Measurements from ENCODE around the gene PLEKHH2.
"Not testable (repeated sequence)": the region's sequence is repeated elsewhere in the genome, so short reads cannot be mapped to it uniquely, and the experiment has no call there.

The PLEKHH2 gene

GRCh38 chr2:43636621-43637020 lies 439 bp upstream of the PLEKHH2 start:
- DNase-seq (ENCODE audit: low read depth, low spot score) = no peak

DNA sequence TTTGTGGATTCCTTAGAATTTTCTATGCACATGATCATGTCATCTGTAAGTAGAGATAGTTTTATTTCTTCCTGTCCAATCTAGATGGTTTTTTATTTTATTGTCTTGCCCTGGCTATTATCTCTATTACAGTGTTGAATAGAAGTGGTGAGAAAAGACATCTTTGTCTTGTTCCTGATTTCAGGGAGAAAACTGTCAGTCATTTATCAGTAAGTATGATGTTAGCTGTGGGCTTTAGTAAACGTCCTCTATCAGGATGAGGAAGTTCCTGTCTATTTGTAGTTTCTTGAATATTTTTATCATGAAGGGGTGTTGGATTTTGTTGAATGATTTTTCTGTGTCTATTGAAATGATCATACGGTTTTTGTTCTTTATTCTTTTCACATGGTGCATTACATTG lies 5.3 kb downstream of the PLEKHH2 start:
- DNase-seq (ENCODE audit: low read depth, low spot score) = no peak

DNA sequence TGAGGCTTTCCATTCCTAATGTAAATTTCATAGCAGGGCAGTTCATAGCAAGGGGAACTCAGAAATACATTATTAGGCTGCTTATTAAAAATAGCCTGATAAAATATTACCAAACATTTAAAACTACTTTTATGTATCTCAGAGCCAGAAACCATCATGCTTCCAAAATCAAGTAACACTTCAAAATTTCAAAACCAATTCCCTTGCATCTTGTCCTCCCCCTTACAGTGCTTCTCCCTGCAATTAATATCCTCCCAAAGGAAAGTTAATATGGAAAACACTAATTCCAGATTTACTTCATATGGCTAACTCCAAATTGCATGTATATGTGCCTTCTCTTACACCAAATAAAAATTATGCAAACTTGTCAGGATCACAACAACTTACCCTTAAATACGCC lies 6.6 kb downstream of the PLEKHH2 start:
- DNase-seq (ENCODE audit: low read depth, low spot score) = no peak

GRCh38 chr2:43648994-43649701 lies 12.1 kb downstream of the PLEKHH2 start:
- DNase-seq (ENCODE audit: low read depth, low spot score) = no peak

DNA sequence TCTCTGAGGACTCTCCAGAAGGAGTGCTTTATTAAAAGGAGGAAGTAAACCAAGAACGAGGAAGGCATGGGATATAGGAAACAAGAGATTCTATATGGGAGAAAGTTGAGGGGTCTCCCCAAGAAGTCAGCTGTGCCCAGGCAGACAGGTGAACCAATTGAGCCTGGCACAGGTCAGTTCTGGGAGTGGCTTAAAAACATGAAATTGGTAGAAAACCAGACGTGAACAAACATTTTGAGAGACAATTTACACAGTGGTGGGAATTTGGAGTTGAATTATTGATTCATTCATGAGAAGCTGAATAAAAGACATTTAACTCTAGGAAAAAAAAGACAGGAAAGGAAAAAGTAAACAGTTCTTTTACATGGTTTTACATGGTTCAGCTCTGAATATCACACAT lies 16.4 kb downstream of the PLEKHH2 start:
- DNase-seq (ENCODE audit: low read depth, low spot score) = no peak

DNA sequence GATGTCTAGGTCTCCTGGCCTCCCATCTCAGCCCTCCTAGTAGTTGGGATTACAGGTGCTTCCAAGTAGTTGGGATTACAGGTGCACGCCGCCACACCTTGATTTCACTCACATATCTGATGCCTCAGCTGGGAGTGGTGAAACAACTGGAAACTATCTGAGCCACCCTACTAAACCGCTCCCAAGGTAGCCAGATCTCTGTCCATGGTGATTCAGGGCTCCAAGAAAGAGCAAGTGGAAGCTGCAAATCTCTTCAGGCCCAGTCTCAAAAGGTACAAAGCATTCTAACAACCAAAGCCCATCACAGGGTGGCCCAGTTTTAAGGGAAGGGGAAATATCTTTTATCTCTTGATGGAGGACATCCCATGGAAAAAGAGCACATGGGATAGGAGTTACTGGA lies 20.2 kb downstream of the PLEKHH2 start:
- DNase-seq (ENCODE audit: low read depth, low spot score) = no peak

DNA sequence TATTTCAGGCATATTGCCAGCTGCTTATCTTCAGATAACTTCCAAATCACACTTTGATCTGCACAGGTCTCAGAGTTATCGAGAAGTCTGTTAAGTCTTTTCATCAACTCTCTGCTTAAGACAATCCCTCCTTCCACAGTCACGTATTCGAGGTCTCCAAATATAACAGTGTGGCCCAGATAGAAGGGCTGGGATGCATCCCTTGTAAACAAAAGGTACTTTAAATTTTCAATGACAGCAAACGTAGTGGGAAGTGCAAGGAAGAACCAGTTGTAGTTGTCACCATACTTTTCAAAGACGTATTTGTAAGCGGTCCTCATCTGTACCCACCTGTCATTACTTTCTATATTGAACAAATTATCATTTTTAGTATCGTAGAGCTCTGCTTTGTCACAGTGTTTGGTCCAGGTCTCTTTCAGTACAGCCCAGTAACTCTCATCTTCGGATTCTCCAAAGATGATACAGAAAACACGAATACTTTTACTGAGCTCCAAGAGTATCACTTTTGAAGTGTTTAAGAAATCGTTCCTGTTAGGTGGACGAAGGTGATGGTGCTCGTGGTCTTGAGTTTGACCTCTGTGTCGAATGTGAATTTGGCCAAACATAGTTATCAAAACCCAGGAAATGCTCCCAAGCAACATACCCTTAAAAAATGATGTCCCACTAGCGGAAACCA lies 38.7 kb downstream of the PLEKHH2 start:
- DNase-seq (ENCODE audit: low read depth, low spot score) = no peak

- DNase-seq (ENCODE audit: low read depth, low spot score) = peak; percentile 9
Observed at GRCh38 chr2:43676322-43677050, 39.4 kb downstream of the PLEKHH2 start, which contains the start of gene C1GALT1C1L. Gene C1GALT1C1L, minus strand, starts transcription at chr2:43676429. Its CDS starts 107 bp downstream, at chr2:43676322.

DNA sequence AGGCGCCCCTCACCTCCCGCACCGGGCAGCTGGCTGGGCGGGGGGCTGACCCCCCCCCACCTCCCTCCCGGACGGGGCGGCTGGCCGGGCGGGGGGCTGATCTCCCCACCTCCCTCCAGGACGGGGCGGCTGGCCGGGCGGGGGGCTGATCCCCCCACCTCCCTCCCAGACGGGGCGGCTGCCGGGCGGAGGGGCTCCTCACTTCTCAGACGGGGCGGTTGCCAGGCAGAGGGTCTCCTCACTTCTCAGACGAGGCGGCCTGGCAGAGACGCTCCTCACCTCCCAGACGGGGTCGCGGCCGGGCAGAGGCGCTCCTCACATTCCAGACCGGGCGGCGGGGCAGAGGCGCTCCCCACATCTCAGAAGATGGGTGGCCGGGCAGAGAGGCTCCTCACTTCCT lies 40.7 kb downstream of the PLEKHH2 start:
- not testable (repeated sequence) for DNase-seq (ENCODE audit: low read depth, low spot score)

GRCh38 chr2:43685357-43685756 lies 48.3 kb downstream of the PLEKHH2 start:
- no peak for DNase-seq (ENCODE audit: low read depth, low spot score)

- no peak for DNase-seq (ENCODE audit: low read depth, low spot score)
Observed at GRCh38 chr2:43689999-43690398, 52.9 kb downstream of the PLEKHH2 start.

- DNase-seq (ENCODE audit: low read depth, low spot score) = no peak
Observed at GRCh38 chr2:43692428-43692994, 55.5 kb downstream of the PLEKHH2 start.

GRCh38 chr2:43698140-43698539 lies 61.1 kb downstream of the PLEKHH2 start:
- not testable (repeated sequence) for DNase-seq (ENCODE audit: low read depth, low spot score)

DNA sequence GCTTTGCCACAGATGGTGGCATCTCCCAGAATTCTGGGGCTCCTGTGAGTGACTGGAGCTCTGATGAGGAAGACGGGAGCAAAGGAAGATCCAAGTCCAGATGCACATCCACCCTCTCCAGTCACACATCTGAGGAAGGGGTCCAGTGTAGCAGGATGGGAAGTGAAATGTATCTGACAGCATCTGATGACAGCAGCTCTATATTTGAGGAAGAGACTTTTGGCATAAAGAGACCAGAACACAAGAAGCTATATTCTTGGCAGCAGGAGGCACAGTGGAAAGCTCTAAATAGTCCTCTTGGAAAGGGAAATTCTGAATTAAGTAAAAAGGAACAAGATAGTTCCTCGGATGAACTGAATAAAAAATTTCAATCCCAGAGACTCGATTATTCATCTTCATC lies 62.7 kb downstream of the PLEKHH2 start:
- no peak for DNase-seq (ENCODE audit: low read depth, low spot score)

DNA sequence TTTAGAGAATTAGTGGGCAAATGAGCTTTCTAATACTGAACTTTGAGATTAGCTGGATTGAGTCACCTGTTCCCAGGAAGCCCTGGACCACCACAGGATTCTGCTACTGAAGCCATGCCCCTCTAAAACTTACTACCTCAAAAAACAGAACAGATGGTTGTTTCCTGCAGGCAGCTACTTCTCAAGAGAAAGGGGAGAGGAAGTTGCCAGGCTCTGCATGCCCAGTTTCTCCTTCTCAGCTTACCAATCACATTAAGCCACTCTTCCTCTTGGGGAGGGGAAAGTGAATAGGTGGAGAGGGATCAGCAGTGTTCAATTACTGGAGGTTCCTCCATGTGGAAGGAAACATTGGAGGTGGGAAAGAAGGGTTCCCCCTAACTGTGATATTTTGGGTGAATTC lies 64.1 kb downstream of the PLEKHH2 start:
- DNase-seq (ENCODE audit: low read depth, low spot score) = no peak

DNA sequence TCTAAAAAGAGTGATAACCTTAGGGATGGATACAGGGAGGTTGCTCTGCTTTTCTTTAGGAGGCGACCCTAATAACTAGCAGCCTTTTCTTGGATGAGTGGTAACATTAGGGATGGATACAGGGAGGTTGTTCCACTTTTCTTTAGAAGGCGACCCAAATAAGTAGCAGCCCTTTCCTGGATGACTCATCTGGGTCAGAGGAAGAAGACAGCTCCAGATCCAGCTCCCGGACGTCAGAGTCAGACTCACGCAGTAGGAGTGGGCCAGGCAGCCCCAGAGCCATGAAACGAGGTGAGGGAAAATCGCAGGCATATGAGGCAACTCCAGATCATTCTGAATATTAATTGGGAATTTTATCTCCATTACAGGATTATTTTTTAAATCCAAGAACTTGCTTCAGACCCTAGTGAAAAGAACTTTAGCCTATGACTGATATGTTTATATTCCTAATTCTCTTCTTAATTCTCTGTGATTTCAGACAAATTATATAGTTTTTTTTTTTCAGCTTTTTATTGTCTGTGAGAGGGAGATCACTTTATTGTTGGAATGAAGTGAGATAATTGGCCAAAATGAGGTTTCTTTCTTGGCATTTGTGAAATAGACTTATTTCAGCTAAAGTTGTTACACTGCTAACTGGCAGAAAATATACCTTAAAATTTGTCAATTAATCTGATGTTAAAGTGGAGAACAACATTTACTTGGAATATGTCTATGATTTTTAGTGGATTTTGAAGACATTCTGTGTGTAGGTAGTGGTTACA lies 70.4 kb downstream of the PLEKHH2 start:
- DNase-seq (ENCODE audit: low read depth, low spot score) = peak; percentile 7

GRCh38 chr2:43708178-43708577 lies 71.1 kb downstream of the PLEKHH2 start:
- no peak for DNase-seq (ENCODE audit: low read depth, low spot score)

GRCh38 chr2:43708891-43709290 lies 71.8 kb downstream of the PLEKHH2 start:
- no peak for DNase-seq (ENCODE audit: low read depth, low spot score)

- DNase-seq (ENCODE audit: low read depth, low spot score) = no peak
Observed at GRCh38 chr2:43710866-43711265, 73.8 kb downstream of the PLEKHH2 start.

GRCh38 chr2:43714164-43714563 lies 77.1 kb downstream of the PLEKHH2 start:
- no peak for DNase-seq (ENCODE audit: low read depth, low spot score)

DNA sequence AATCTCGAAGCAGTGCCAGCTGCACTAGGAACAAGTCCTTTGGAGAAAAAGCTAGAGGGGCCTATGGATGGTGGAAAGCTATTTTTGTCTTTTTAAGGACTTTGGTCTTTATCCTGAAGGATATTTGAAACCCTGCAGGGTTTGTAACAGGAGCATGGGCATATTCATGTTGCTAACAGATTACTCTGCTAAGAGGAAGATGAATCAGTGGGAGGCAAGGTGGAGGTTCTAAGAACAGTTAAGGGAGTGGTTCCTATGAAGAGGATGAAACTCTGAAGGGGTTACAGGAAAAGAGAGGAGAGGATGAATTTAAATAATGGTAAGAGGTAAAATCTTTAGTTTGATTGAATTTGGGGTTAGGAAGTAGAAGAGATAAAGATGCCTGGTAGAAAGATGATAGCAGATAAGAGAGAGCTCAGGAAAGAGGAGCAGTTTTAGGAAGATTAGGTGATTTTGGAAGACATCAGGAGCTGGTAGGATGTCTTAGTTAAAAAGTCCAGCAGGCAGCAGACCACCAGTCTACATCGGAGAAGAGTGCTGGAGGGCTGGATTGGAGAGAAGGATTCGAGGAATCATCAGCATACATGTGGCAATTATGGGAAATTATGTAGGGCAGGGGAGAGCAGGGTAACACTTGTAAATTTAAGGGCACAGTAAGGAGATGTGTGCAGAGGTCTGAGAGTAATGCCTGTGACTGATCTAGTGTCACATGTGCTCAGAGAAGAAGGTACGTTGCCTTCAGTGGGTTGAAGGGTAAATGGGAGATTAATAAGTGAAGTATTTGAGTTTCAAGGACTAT lies 78.4 kb downstream of the PLEKHH2 start:
- no peak for DNase-seq (ENCODE audit: low read depth, low spot score)
